BE2C (cell line): ENCODE measurements around the gene PEF1.

ENCODE experiments used
- DNase-seq: peaks from one replicate; pipeline ENCODE4 v3.0.0-alpha.2; 2020
- H3K27me3 ChIP-seq: fragments of 250-450 bp; sonication (Bioruptor Pico); 2 replicates; pipeline ENCODE4 v1.5.1; 2020; ENCODE audit warnings: mild to moderate bottlenecking
- H3K36me3 ChIP-seq: fragments of 250-450 bp; sonication (Bioruptor Pico); 2 replicates; pipeline ENCODE4 v1.5.1; 2020; ENCODE audit warnings: mild to moderate bottlenecking
- H3K4me1 ChIP-seq: fragments of 250-450 bp; sonication (Bioruptor Pico); 2 replicates; pipeline ENCODE4 v1.5.1; 2020
- H3K4me3 ChIP-seq: 2 replicates; pipeline ENCODE4 v1.5.1; 2011; ENCODE audit warnings: low read depth, low read length
- H3K9me3 ChIP-seq: fragments of 250-450 bp; sonication (Bioruptor Pico); 2 replicates; pipeline ENCODE4 v1.5.1; 2020
- TF ChIP-seq, protein P1 (sequence below): IDR thresholded peaks from 2 replicates; pipeline ENCODE4 v1.5.1; 2012; ENCODE audit warnings: mild to moderate bottlenecking, low read depth, low read length

The PEF1 gene

DNA sequence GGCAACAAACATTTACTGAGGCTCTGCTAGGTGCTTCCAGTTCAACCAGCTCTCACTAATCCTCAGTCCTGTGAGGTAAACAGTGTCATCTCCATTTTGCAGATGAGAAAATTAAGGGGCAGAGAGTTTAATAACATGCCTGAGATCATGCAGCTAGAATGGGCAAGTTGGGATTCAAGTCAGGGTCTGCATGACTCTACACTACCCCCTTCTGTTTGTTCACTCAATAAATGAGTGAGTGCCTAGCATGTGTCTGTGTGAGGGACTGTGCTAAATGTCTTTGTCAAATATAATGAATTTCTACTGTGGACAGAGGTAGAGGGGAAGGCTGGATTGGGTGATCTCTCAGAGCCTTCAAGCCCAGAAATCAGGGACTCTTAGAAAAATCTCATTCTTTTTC is 4.5 kb downstream of the PEF1 start:
- Histone ChIP-seq H3K4me1 (peaks cover 7% of the 10 kb centered on the region), H3K36me3 (no peaks in the 10 kb centered on the region), H3K27me3 (no peaks in the 10 kb centered on the region), H3K9me3 (no peaks in the 10 kb centered on the region), H3K4me3 (no peak overlapping the region)
- TF ChIP-seq, protein P1, sequence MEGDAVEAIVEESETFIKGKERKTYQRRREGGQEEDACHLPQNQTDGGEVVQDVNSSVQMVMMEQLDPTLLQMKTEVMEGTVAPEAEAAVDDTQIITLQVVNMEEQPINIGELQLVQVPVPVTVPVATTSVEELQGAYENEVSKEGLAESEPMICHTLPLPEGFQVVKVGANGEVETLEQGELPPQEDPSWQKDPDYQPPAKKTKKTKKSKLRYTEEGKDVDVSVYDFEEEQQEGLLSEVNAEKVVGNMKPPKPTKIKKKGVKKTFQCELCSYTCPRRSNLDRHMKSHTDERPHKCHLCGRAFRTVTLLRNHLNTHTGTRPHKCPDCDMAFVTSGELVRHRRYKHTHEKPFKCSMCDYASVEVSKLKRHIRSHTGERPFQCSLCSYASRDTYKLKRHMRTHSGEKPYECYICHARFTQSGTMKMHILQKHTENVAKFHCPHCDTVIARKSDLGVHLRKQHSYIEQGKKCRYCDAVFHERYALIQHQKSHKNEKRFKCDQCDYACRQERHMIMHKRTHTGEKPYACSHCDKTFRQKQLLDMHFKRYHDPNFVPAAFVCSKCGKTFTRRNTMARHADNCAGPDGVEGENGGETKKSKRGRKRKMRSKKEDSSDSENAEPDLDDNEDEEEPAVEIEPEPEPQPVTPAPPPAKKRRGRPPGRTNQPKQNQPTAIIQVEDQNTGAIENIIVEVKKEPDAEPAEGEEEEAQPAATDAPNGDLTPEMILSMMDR, result peak; percentile 28
- DNase-seq, result no peak

DNA sequence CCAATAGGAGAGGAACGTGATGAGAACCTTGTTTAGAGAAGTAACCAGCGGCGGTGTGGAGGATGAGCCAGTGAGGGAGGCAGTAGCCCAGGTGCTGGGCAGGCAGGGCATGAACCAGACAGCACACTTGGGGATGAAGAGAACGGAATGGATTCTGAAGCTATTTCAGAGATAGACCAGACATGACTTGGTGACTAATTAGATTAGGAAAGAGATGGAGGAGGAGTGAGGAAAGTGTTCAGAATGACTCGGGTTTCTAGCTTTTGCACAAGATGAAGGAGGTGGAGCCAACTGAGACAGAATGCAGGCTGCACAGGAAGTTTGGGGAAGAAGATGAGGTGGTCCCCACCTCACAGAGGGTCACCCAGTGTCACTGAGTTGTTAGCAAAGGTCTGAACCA is 5.1 kb downstream of the PEF1 start:
- no peak for DNase-seq
- TF ChIP-seq, protein P1, result no peak
- H3K4me3 ChIP-seq, result no peak overlapping the region
- H3K36me3 ChIP-seq, result no peaks in the 10 kb centered on the region
- H3K4me1 ChIP-seq, result peaks cover 12% of the 10 kb centered on the region
- no peaks in the 10 kb centered on the region for H3K9me3 ChIP-seq
- no peaks in the 10 kb centered on the region for H3K27me3 ChIP-seq

DNA sequence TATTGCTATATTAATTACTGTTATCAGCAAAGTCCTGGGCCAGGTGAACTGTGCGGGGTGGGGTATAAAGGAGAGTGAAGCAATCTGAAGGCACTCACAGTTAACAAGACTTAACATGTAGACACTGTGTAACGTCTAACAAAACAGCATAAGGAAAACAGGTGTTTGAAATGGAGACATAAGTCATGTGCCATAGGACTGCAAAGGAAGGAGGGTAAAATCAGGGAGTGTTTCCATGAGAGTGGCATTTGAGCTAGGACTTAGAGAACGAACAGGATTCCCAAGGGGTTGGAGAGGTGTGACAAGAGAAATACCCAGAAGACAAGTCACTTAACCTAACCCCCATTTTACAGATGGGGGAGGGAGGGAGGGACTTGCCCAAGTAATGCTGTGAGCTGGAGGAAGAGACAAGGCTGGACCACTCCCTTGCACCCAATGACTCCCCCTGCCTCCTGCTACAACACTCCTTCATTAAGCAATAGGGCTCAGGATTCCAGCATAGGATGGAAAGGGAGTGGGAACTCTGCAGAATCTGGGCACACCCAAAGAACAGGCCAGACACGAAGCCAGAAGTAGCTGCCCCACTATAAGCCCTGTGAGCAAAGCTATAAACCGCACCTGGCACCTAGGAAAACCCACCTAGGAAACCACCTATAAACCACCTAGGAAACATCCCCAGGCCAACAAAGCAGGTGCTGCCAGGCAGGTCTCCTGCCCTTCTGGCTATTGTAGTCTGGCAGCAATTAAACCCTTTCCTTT is 6.6 kb downstream of the PEF1 start:
- H3K4me3 ChIP-seq, result no peak overlapping the region
- no peaks in the 10 kb centered on the region for H3K27me3 ChIP-seq
- DNase-seq, result no peak
- TF ChIP-seq, protein P1, result no peak
- peaks cover 2% of the 10 kb centered on the region; the same call in 1 of the 2 replicates for H3K36me3 ChIP-seq
- H3K9me3 ChIP-seq, result no peaks in the 10 kb centered on the region
- peaks cover 14% of the 10 kb centered on the region for H3K4me1 ChIP-seq

DNA sequence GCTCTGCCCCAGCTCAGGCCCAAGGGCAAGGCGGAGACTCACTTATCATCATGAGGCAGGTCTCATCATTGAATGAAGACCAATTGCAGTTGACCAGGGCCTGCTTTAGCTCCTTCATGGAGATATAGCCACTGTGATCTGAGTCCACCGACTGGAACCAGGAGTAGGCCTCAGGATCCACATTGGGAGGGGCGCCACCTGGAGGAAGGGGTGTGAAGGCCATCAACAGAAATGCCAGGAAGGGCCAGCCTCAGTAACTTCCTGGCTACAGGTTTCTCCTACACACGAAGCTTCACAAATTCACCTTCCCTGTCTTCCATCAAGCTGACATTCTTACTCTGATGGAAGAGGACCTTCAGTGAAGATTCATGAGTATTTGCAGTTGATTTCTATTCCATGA is 11.6 kb downstream of the PEF1 start:
- DNase-seq, result no peak
- Histone ChIP-seq H3K27me3 (no peaks in the 10 kb centered on the region), H3K9me3 (no peaks in the 10 kb centered on the region), H3K4me3 (no peak overlapping the region), H3K4me1 (peaks cover 28% of the 10 kb centered on the region), H3K36me3 (peaks cover 10% of the 10 kb centered on the region)
- TF ChIP-seq, protein P1, result peak; percentile 44

DNA sequence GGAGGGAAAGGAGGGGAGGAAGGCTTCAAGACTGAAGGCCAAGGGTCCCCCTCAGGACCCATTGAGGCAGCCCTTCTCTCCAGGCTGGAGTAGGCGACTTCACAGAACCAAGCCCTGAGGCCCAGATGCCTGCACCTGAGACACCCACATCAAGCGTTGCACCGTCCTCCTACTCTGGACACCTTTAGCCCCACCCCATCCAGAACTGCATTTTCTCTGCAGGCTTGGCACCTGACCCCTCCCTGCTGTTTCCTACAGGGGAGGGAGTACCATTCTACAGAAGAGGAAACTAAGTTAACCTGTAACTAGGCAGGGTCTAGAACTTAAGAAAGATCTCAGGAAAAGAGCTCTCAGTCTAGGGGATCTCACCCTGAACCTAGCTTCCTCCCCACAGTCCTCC is 12.0 kb downstream of the PEF1 start:
- Histone ChIP-seq H3K4me1 (peaks cover 29% of the 10 kb centered on the region), H3K9me3 (no peaks in the 10 kb centered on the region), H3K4me3 (no peak overlapping the region), H3K36me3 (peaks cover 10% of the 10 kb centered on the region), H3K27me3 (no peaks in the 10 kb centered on the region)
- TF ChIP-seq, protein P1, result no peak
- no peak for DNase-seq

DNA sequence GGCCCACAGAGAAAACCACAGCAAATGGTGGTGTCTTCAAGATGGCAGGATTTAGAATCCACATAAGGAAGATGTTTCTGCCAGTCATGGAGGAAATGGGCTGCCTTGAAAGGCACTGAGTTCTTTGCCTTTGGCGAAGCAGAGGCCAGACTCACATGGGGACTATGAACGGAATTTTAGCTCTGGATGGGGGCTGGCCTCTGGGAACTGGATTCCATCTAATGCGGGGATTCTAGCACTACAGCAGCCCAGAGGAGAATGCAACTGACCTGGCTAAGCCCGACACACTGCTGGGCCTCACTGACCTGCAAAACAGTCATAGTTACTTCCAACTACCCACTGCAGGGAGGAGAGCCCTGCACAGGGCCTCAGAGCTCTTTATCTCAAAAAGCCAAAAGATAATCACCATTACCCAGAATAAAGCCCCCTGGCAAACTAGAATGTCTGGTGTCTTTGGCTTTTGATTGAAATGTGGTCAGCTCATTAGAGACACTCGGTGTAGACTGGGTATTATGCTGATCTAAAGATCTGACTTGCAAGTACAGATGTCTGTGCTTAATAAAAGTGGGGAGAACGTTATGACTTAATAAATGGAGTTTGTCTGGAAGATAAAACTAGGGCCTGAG is 15.6 kb downstream of the PEF1 start:
- Histone ChIP-seq H3K9me3 (no peaks in the 10 kb centered on the region), H3K4me3 (no peak overlapping the region), H3K4me1 (peaks cover 31% of the 10 kb centered on the region), H3K27me3 (no peaks in the 10 kb centered on the region), H3K36me3 (peaks cover 10% of the 10 kb centered on the region)
- peak; percentile 39 for DNase-seq
- TF ChIP-seq, protein P1, result no peak
